HepG2 (cell line): ENCODE measurements around the gene BMF. TPM values are rescaled to one million over a fixed set of nuclear protein-coding genes. Genes with fewer than 3 reads are reported as not detected.

Source experiments
- ARNT2 ChIP-seq: sonication (generic); formaldehyde crosslinking; IDR thresholded peaks from 2 replicates; pipeline ENCODE4 v1.8.0; 2022; ENCODE audit warnings: mild to moderate bottlenecking, low read depth, missing genetic modification reagents, moderate library complexity
- CEBPG ChIP-seq: IDR thresholded peaks from 2 replicates; pipeline ENCODE4 v1.6.1; 2016
- GATAD2A ChIP-seq: IDR thresholded peaks from 2 replicates; pipeline ENCODE4 v1.6.1; 2016
- NFYC ChIP-seq: IDR thresholded peaks from 2 replicates; pipeline ENCODE4 v1.6.1; 2016; ENCODE audit warnings: missing genetic modification reagents, missing compliant biosample characterization
- NPAS2 ChIP-seq: sonication (generic); formaldehyde crosslinking; IDR thresholded peaks from 2 replicates; pipeline ENCODE4 v1.8.0; 2022; ENCODE audit warnings: mild to moderate bottlenecking, missing genetic modification reagents, borderline replicate concordance
- SUZ12 ChIP-seq: fragments of 150-350 bp; IDR thresholded peaks from 2 replicates; pipeline ENCODE4 v1.6.1; 2014; ENCODE audit warnings: low read depth, low read length
- ZNF609 ChIP-seq: sonication (generic); formaldehyde crosslinking; IDR thresholded peaks from 2 replicates; pipeline ENCODE4 v1.4.0; 2020; ENCODE audit warnings: mild to moderate bottlenecking, missing genetic modification reagents, borderline replicate concordance
- ZNF615 ChIP-seq: sonication (generic); formaldehyde crosslinking; IDR thresholded peaks from 2 replicates; pipeline ENCODE4 v1.5.0; 2020; ENCODE audit warnings: mild to moderate bottlenecking, missing genetic modification reagents, borderline replicate concordance
- polyA plus RNA-seq, 8 experiments: library from polyadenylated mRNA; depleted of rRNA in 3 of 8; stranded (reverse) in 7 of 8; unstranded in 1 of 8; fragments of >200 nt; fragmentation: Illumina TruSeq in 4 of 8; extraction: Trizol in 4 of 8; gene quantifications; 2 replicates each; pipeline versions ENCODE4 v1.2.1 to v1.2.3, GENCODE V29; 2011 to 2016; ENCODE audit warnings: low read depth in 4 of 8, missing spikeins in 1 of 8, mixed read lengths in 1 of 8; ENCODE audit not compliant: insufficient read depth in 1 of 8
- total RNA-seq, 5 experiments: library from RNA; depleted of rRNA; stranded (reverse); fragments of >200 nt; fragmentation: Illumina TruSeq; extraction: Trizol; gene quantifications; 2 replicates each; pipeline ENCODE4 v1.2.3, GENCODE V29; 2016; ENCODE audit warnings: low read depth in 1 of 5
- TF ChIP-seq, protein P1 (sequence below): sonication (generic); formaldehyde crosslinking; IDR thresholded peaks from 2 replicates; pipeline ENCODE4 v1.4.0; 2020; ENCODE audit warnings: missing genetic modification reagents

Gene BMF
- total and polyA plus RNA-seq, 2 of the 13 experiments (the other 11 are each of a cell fraction or from before 2014, with no cell fraction given), result 8.7 to 15.9 TPM

DNA sequence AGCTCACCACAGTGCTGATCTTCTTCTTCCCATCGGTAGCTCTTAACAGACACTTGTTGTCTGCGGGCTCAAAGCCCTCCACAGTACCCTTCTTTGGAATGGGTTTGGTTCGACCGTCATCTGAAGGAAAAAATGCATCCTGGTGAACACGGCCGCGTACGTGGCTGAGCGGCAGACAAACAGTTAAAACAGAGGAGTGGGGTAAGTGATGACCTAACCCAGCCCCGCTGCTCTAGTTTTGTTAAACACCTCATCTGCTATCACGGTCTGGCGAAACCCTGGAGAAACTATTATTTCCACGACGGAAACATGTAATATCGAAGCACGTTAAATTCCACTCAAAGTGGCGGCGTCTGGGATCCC lies 70.4 kb downstream of the BMF start (continued):
- no peak for TF ChIP-seq GATAD2A (CRISPR knock-in tag)
- TF ChIP-seq, protein P1, sequence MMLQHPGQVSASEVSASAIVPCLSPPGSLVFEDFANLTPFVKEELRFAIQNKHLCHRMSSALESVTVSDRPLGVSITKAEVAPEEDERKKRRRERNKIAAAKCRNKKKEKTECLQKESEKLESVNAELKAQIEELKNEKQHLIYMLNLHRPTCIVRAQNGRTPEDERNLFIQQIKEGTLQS, result 0 out of 2 replicates have a peak, but pooled peaks have one; percentile 39
- TF ChIP-seq ZNF615 (CRISPR knock-in tag), result no peak
- TF ChIP-seq NFYC (CRISPR knock-in tag), result no peak
- TF ChIP-seq SUZ12, result no peak
- no peak for TF ChIP-seq NPAS2 (CRISPR knock-in tag)
- TF ChIP-seq CEBPG, result no peak
- no peak for TF ChIP-seq ZNF609 (CRISPR knock-in tag)
- 0 out of 2 replicates have a peak, but pooled peaks have one; percentile 2 for TF ChIP-seq ARNT2 (CRISPR knock-in tag)

Other genes starting within 250 kb of the BMF start
- 0.15 and 0.20 TPM in 2 replicates for gene GPR176, start 188.6 kb downstream of the BMF start, total RNA-seq (2016; rRNA removed; fragmentation: Illumina TruSeq; extraction: Trizol)
- 0.11 and 0.17 TPM in 2 replicates for gene GPR176, start 188.6 kb downstream of the BMF start, polyA plus RNA-seq (2011; rRNA removed)
- gene EIF2AK4, start 174.8 kb downstream of the BMF start, total RNA-seq (2016; rRNA removed; fragmentation: Illumina TruSeq; extraction: Trizol), result 58.9 and 87.3 TPM in 2 replicates
- 52.0 and 62.3 TPM in 2 replicates for gene EIF2AK4, start 174.8 kb downstream of the BMF start, polyA plus RNA-seq (2011; rRNA removed)
- gene SRP14, start 69.7 kb downstream of the BMF start, total RNA-seq (2016; rRNA removed; fragmentation: Illumina TruSeq; extraction: Trizol), result 208 and 346 TPM in 2 replicates
- gene SRP14, start 69.7 kb downstream of the BMF start, polyA plus RNA-seq (2011; rRNA removed), result 257 and 356 TPM in 2 replicates
- gene BUB1B, start 52.2 kb upstream of the BMF start, total RNA-seq (2016; rRNA removed; fragmentation: Illumina TruSeq; extraction: Trizol), result 63.5 and 71.9 TPM in 2 replicates
- gene BUB1B, start 52.2 kb upstream of the BMF start, polyA plus RNA-seq (2011; rRNA removed), result 16.0 and 26.2 TPM in 2 replicates
- 0.07 TPM in 1 of 2 replicates, not detected in the other for gene PAK6, start 130.2 kb upstream of the BMF start, total RNA-seq (2016; rRNA removed; fragmentation: Illumina TruSeq; extraction: Trizol)
- gene PAK6, start 130.2 kb upstream of the BMF start, polyA plus RNA-seq (2011; rRNA removed), result 0.10 TPM in 1 of 2 replicates, not detected in the other
- not detected in 2 replicates for gene ANKRD63, start 174.2 kb upstream of the BMF start, total RNA-seq (2016; rRNA removed; fragmentation: Illumina TruSeq; extraction: Trizol)
- gene ANKRD63, start 174.2 kb upstream of the BMF start, polyA plus RNA-seq (2011; rRNA removed), result not detected in 2 replicates
- not detected in 2 replicates for gene PLCB2, start 199.1 kb upstream of the BMF start, total RNA-seq (2016; rRNA removed; fragmentation: Illumina TruSeq; extraction: Trizol)
- gene PLCB2, start 199.1 kb upstream of the BMF start, polyA plus RNA-seq (2011; rRNA removed), result 0.11 TPM in 1 of 2 replicates, not detected in the other
- 6.5 and 8.1 TPM in 2 replicates for gene INAFM2, start 214.8 kb upstream of the BMF start, total RNA-seq (2016; rRNA removed; fragmentation: Illumina TruSeq; extraction: Trizol)
- 5.4 and 5.5 TPM in 2 replicates for gene INAFM2, start 214.8 kb upstream of the BMF start, polyA plus RNA-seq (2011; rRNA removed)
- 1.0 and 1.6 TPM in 2 replicates for gene CCDC9B, start 232.1 kb upstream of the BMF start, total RNA-seq (2016; rRNA removed; fragmentation: Illumina TruSeq; extraction: Trizol)
- gene CCDC9B, start 232.1 kb upstream of the BMF start, polyA plus RNA-seq (2011; rRNA removed), result 0.98 and 1.3 TPM in 2 replicates
- not detected in 2 replicates for gene PHGR1, start 242.2 kb upstream of the BMF start, total RNA-seq (2016; rRNA removed; fragmentation: Illumina TruSeq; extraction: Trizol)
- gene PHGR1, start 242.2 kb upstream of the BMF start, polyA plus RNA-seq (2011; rRNA removed), result not detected in 2 replicates
- 0.09 and 0.15 TPM in 2 replicates for gene DISP2, start 249.3 kb upstream of the BMF start, total RNA-seq (2016; rRNA removed; fragmentation: Illumina TruSeq; extraction: Trizol)
- 0.07 and 0.32 TPM in 2 replicates for gene DISP2, start 249.3 kb upstream of the BMF start, polyA plus RNA-seq (2011; rRNA removed)